Stimulated activated CD4-positive, alpha-beta T cell treated with anti-CD3 and anti-CD28 coated beads, Interleukin-4, amount 100 ng/mL, for 4 hours (primary cell): ENCODE measurements around the gene IKZF1.
A peak's percentile ranks its signal among the peaks of the same experiment; 100 is the strongest.

Experiments used
- DNase-seq, 2 experiments: peaks; one replicate each; pipeline ENCODE4 v3.0.0-alpha.2; 2020

The IKZF1 gene

DNA sequence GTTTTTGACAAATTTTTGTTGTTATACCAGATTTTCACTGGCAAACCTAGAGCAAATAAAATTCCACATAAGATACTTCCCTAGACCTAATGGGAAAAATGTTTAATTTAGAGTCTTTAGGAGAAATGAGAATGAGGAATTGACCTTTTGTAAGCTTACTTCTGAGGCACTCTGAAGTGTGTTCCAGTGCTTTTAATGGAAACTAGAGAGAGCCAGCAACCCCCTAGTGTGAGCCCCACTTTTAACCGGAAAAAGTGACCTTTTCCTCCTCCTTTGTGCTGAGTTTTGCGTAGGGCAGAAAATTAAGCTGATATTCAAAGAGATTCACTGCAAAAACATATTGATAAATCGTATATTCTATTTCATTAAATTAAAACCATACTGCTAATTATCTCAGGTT is 5.2 kb downstream of the IKZF1 start:
- DNase-seq, result no peak

DNA sequence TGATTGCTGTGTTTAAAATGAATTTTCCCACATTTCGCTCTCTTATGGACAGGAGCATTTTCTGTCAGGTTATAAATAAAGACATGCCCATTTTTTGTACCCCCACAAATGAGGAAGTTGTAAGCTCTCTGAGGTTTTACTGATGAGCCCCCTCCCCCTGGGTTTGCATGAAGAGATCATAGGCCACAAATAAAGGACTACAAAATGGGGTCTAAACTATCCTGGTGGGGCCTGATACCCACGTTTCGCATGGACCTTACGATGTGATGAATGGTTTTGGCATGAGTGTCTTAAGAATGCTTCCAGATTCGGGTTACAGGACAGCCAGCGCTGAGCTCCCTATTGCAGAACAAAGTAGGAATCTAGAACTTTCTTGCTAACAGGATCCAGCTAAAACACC is 5.8 kb downstream of the IKZF1 start:
- no peak for DNase-seq

DNA sequence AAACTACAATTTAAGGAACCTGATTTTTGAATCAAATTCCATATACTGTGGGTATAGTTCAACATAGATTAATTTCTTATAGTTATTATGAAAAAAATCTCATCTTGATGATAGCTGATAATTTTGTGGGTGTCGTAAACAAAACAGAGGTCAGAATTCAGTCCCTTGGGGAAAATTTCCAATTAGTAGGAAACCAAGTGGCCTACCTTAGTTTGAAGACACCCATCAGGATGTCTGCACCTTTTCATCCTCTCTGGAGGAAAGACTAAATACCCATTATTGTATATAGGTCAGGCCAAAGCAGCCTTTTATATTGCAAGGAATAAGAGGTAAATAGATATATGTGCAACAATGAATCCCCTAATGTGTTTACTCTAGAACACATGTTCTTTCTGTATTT is 6.4 kb downstream of the IKZF1 start:
- no peak for DNase-seq

DNA sequence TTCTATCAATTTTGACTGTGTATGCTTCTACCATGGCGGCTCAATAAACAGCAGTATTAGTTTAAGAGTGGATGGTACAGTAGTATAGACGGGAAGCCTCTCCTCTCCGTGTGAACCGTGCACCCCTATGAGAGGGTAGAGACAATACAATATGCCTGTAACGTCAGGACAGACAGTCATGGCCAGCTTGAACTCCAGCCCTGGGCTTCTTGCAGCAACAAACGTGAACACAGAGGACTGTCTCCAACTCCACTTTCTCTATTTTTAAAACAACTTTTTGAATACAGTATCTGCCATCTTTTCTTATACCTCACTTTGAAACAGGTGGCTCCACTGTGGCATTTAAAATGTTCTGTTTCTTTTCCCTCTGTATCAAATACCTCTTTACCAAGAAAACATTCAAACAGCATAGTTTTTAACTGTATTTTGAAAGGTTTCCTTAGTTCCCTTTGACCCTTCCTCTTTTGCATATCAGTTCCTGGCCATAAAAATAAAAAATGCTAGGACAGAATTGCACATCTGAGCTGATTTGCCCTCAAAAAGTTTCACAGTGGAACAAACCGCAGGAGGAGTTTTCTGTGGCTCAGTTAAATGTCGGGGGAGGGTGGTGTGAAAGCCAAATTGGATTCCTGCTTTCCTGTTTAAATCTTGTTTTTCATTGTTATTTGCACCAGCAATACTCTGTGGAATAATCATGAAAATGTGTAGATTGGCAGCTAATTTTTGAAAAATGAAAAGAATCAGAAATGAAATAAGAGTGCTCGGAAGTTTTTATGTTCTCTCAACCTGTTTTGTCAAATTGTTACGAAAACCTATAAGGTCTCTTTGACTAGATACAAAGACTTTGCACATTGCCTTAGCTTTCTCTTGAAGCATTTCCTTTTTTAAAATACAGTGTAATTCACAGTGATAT is 8.0 kb downstream of the IKZF1 start:
- no peak for DNase-seq

DNA sequence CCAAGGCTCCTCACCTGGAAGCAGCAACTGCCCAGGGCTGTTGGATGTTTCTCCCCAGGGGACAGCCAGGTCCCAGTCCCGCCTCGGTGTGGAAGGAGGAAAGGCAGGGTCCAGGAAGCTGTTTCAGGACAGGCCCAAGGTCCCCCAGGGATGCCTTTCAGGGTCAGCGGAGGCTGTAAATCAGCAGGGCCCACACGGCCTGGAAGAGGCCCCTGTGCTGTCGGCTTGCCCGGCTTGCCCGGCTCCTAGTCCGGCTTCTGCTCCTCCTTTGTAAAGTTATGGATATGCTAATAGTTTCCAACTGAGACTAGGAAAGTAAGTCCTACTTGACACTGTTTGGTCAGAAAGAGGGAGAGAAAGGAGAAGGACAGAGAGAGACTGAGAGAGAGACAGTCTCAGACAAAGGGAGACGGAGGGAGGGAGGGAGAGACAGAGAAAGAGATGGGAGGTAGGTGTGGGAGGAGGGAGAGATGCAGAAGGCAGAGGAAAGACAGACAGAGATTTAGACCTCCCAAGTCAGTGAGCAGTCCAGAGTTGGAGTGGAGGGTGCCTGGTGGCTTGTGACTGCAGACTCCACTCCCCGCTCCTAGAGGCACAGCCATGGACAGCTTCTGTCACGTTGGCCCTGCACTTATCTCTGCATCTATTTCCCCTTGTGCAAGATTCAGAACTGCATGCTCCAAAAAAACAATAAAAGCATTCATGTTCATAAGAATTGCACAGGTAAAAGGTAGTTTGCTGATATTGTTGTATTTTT is 10.5 kb downstream of the IKZF1 start:
- DNase-seq, result no peak

DNA sequence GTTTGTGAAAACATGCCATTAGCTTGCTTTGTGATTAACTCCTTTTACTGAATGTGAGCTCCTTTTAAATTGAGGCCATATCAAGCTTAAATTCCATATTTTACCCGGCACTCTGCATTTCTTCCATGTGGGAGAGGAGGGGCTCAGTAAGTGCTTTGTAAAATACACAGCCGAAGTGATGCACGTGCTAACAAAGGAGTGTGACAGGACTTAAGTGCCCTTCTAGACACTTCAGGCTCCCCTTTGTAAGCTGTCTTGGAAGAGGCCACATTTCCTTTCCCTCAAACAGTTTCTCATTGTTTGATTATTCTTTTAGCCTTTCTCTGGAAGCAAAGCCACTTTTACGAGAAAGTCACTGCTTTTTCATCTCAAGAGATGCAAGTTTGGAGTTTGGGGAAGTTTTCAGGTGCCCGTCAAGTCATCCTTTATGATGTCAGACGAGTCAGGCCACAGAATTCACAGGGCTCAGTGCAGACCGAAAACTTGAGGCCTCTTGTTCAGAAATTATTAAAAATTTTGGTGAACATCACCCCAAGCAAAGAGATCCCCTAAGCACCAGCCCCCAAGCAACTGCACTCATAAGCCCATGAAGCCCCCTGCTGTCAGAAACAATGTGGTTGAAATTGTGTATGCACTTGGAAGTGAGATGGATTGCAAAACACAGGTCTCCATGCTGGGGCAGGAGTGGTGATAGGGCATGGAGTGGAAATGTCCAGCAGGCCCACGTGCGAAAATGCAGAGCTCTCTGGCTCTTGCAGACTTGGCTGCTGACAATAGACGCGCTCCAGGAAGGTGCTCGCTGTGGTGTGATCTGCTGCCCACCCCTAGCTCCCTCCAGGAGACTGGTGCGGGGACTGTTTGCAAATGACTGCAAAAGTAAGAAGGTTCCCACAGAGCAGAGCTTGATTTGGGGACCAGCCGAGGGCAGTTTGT is 11.5 kb downstream of the IKZF1 start:
- no peak for DNase-seq

DNA sequence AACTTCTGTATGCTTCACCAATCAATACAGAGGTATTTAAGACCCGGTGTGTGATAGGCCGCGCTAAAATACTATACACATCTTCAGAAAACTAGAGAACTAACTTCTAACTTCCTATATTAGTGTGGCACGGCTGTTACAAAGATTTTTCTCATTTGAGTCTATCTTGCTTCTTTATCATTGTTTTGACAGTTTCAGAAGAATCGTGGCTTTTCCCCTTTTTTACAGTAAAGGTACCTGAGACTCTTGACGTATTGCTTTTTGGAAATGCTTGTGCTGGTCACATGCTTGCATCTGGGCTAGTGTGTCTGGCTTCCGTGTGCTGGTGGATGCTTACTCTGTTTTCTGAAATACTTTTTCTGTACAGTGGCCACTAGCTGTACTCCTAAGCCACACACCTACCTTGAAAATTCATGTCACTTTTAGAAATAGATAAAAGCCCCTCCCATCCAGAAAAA is 12.7 kb downstream of the IKZF1 start:
- no peak for DNase-seq

DNA sequence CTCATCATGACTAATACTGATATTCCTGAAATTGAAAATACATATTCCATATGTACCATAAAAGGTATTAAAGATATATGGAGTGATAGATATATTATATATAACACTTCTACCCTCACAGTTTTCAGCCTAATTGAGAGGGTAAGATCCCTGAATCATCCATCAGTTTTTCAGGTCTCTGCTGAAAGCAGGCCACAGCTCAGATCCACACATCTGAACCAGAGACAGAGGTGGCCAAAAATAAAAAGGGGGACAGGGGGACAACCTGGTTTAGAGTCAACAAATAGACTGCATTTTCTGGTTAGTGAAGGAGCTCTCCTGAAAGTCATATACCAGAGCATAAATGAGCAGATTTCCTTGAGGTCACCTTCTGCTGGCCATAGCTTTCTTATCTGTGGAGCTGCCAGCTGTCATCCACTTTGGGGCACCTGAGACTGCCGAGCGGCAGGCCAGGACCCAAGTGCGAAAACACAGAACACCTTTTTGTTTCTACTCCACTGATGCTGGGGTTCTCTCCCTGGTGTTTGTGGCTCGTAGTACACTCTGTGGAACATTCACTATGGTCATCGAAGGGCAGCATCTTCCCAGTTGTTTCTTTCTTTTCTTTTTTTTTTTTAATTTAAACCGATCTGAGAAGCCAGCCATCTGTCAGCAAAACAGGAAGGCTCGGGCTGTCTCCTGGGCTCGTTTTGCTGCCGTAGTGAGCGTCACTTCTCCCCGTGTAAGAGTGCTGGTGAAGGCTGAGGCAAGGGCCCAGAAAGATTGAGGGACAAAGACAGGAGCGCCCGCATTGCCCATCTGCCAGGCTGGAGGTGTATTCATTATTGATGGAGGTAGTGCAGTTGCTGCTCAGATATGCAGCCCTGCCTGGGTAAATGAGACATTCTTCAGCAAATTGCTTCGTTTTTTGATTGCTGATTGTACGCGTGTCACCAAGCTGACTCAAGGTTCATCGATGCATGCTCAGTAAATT is 13.5 kb downstream of the IKZF1 start:
- DNase-seq, result no peak

DNA sequence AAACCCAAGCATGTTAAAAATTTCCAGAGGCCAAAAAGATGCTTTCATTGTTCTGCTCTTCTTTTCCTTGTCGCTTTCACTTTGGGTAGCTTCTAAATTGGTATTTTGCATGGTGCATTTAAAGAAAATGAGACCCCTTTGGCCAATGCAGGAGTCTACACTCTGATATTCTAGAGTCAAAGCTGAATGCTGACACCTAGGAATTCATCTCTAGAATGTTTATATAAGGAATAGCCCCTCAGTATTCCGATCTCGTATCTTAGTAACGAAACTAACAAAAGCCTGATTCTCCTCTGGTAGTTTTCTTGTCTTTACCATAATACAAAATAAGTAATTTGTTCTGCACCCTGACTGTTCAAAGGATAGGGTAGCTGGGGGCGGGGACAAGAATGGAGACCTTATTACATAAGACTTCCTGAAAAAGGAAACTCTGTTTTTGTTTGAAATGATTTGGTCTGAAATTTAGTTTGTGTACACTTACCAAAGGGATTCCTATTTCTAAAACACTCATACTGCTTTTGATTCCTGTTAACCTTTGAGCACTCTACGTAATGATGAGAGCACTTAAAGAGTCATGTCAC is 17.1 kb downstream of the IKZF1 start:
- DNase-seq, result peak in 1 of 2 experiments; percentile 50

DNA sequence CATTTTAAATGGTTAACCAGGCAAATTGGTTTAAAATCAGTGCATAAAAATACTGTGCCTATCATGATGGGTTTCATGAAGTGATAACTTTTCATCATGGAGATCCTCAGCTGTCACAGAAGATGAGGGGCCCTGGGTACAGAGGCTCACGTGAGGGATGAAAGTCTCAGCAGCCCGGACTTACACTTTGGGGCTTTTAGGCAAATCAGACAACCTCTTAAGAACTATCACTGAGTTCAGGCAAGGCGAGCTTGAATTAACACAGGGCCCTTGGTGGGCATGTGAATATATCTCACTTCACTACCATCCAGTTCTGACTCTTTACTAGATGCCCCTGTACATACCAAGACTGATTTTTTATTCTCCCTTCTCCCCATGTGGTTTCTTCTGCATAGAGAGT is 19.6 kb downstream of the IKZF1 start:
- no peak for DNase-seq

DNA sequence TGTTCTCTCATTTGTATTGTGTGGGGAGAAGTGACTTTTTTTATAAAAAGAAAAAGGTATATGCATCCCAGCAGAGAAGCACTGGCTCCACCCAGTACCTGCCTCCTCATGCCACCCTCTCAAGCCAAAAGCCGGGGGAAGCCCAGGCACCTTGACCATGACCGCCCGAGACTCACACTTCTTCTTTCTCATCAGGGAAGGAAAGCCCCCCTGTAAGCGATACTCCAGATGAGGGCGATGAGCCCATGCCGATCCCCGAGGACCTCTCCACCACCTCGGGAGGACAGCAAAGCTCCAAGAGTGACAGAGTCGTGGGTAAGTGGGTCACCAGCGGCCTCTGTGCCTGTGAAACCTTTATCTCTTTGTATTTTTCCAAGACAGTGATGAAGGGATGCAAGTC is 22.9 kb downstream of the IKZF1 start:
- no peak for DNase-seq

DNA sequence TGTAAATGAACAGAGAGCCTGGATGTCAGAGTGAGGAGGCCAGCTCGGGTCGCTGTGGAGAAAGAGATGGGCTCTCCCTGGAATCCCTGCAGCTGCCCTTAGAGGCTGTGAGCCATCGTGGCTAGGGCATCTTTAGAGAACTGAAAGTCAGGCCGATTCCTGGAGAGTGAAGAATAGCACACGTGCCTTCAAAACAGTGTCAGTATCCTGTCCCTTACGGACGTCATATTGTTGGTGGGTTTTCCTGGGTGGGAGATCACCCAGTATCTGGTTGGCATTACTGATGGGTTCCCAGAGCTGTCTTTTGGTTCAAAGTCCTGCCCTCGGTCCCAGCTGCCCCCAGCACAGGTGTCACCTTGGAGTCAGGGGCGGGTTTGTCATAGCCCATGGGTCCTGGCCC is 25.3 kb downstream of the IKZF1 start:
- DNase-seq, result no peak

DNA sequence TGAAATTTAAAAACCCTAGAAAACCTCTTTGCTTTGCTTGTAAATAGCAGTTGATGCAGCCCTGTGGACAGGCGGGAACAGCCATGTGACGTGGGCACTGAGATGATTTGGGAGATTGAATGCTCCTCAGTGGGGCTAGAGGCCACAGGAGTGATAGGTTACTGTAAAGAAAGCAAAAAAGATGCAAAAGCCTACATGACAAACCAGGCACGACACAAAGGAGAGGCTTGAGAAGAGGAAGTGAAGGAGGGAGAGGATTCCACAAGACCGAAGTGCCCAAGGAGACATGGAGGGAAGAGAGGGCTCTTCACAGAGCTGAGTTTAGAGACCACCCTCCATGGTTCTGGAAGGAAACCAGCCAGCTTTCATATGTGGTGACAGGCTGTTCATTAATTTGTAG is 25.7 kb downstream of the IKZF1 start:
- DNase-seq, result no peak

DNA sequence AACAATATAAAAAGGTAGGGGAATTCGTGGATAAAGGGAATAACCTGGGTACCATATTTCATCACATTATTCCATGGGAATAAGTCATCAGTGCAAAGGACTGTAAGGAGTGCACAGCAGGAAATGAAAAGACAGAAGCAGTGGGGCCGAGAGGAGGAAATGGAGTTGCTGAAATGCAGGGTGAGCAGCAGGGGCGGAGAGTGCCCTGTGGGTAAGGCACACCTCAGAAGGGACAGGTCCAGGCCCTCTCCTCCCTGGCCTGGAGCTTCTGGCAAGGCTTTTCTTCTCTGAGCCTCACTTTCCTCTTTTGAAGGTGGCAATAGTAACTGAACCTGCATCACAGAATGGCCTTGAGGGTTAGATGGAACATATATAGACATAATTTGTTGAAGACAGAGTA is 26.2 kb downstream of the IKZF1 start:
- no peak for DNase-seq

DNA sequence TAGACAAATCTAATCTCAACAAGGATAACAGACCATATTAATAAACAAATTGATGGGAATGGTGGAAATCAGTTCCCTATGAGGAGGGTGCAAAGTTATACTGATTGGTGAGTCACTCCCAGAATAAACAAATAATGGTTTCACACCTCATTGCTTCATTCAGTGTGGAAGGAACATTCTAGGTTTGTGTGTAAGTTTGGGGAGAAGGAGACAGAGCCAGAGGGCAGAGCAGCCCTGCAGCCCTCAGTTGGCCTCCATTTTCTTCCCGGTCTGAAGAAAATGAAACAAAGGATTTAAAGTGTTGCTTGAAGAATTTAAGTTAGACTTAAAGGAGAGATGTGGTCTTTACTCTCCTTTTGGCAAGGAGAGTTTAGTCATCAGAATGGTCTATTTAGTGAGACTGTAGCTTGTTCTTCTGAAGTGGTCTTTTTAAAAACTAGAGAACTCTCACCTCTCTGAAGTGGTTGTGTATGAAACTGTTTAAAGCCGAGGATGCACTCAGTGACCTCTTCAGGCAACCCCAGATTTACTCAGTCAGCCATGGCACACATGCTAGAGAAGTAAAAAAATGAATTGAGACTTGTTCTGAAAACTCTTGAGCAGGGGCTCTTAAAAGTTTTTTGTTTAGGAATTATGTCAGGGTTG is 27.2 kb downstream of the IKZF1 start:
- peak in 1 of 2 experiments; percentile 29 for DNase-seq

DNA sequence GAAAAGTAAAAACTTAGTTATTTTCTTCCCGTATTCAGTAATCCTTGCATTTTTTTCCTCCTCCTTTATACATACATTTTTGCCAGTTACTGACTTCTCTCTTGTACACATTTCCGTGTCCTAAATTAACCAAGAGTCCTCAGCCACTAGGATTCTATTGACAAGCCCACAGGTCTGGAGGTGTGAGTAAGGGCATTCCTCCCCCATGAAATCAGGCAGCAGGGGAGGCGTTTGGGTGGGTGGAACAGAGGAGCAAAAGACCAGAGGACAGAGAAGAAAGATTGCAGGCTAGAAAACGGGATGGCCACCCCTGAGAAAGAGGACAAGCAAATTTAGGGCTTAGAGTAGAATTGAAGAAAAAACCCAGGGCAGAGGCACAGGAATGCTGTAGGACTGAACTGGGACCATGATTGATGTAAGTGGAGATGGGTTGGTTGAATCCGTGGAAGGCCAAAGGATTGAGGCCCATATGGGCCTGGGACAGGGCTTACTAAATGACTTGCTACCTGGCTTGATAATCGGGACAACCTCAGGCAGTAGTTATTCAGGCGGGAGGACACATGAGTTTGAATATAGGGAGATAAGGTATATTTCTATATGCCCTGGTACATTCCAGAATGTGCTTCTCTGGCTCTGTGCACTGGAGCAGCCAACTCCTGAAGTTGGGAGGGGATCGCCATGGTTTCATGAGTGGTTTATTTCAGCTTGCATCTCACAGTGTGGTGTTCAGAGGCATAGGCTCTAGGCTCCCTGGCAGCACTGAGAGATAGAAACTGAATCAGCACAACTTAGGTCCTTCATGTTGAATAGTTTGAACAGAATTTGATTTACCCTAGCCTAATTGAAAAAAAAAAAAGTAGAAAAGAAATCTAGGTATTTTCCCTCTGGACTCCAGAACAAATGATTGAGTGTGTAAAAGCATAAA is 28.0 kb downstream of the IKZF1 start:
- no peak for DNase-seq

DNA sequence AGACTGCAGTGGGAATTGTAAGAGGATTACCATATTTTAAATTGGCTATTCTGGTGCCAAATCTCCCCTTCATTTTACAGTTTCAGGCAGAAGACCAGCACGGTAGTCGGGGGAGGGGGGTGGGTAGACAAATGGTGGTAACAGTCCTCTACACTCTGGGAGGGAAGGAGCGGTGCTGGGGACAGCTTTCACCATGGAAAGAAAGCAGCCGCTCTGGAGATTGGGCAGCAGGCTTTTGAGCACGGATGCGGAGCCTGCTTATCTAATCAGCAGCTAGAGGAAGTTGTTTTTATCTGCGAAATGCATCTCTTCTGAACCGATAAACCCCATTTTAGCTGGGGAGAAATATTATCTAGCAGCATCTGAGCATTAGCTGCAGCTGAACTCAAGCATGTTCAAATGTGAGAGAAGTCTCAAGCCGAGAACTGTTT is 28.7 kb downstream of the IKZF1 start:
- peak in 1 of 2 experiments; percentile 32 for DNase-seq

DNA sequence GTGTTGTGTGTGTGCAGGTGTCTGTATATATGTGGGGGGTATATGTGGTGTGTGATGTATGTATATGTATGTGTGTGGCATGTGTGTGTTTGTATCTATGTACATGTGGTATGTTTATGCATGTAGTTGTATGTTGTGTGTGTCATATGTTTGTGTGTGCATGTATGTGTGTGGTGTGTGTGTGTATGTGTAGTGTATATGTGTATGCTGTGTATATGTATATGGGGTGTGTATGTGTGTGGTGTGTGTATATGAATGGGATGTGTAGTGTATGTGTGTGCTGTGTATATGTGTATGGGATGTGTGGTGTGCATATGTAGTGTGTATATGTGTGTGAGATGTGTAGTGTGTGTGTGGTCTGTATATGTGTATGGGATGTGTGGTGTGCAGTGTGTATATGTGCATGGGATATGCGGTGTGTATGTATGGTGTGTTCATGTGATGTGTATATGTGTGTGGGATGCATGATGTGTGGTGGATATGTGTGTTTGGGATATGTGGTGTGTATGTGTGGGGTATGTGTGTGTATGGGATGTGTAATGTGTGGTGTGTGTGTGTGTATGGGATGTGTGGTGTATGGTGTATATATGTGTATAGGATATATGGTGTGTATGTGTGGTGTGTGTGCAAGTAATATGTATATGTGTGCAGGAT is 30.0 kb downstream of the IKZF1 start:
- DNase-seq, result no peak

DNA sequence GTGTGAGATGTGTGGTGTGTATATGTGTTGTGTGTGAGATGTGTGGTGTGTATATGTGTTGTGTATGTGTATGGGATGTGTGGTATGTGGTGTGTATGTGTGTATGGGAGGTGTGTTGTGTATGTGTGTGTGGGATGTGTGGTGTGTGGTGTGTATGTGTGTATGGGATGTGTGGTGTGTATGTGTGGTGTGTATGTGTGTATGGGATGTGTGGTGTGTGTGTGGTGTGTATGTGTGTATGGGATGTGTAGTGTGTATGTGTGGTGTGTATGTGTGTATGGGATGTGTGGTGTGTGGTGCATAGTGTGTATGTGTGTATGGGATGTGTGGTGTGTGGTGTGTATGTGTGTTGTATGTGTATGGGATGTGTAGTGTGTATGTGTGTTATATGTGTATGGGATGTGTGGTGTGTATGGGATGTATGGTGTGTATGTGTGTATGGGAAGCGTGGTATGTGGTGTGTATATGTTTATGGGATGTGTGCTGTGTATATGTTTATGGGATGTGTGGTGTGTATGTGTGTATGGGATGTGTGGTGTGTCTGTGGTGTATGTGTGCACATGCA is 30.8 kb downstream of the IKZF1 start:
- DNase-seq, result no peak
